ENCODE results near the gene DEFB124.
"Not testable (repeated sequence)": the region's sequence is repeated elsewhere in the genome, so short reads cannot be mapped to it uniquely, and the experiment has no call there.

DEFB124 gene, protein sequence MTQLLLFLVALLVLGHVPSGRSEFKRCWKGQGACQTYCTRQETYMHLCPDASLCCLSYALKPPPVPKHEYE

DNA sequence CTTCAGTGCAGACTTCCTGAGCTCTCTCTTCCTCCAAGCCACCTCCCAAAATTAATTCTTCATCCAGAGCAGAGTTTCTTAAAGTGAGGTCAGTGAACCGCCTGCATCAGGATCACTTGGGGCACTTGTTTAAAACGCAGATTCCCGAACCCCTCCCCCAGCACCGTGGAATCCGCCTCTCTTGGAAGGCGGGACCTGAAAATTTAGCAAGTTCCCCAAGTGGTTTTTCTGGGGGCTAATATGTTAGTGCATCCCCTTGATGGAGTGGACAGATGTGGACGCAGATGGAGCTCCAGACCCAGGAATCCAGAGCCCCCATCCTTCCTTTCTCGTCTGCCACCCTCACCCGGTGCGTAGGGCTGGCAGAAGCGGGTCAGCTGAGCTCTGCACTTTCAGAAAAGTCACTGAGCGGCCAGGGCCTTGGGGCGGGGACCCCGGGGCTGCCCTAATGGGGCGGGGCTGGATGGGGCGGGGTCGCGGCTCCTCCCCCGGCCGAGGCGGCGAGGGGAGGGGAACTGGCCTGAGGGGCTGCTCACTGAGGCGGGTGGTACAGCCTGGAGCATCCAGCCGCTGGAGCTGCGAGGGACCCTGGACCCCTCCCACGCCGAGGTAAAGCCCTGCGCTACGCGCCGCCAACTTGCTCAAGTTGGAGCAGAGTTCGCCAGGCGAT is at the start of gene DEFB124, which contains the start of gene REM1:
Gene DEFB124 (minus strand): TSS at position 370 of the 670 bp plus-strand sequence. CDS start 2,114 bp downstream, outside the sequence.
Gene REM1 (plus strand): TSS at position 531 of the 670 bp plus-strand sequence. CDS start 1,158 bp downstream, outside the sequence.
- no peak within 1 kb of the TSS for H3K4me3 ChIP-seq
- no peak within 1 kb of the TSS for H3K9ac ChIP-seq
- no peaks in the 10 kb centered on the region for H3K36me3 ChIP-seq
- no peak for TF ChIP-seq Cebpa-rat (IDR thresholded peaks at IDR 0.05)
- peaks cover 0 to 9% (median 0%) of the 10 kb centered on the region in 10 experiments; a peak in 4 of 20 replicates for H3K4me1 ChIP-seq
- H3K27me3 ChIP-seq: peaks cover 26 to 53% (median 43%) of the 10 kb centered on the region in 11 experiments
- H3K27ac ChIP-seq: no peak within 1 kb of the TSS
- peaks cover 0 to 33% (median 19%) of the 10 kb centered on the region in 11 experiments; a peak in 17 of 22 replicates for H3K9me3 ChIP-seq (replicated peaks in 1 of 11)
- no peaks in the 10 kb centered on the region for H4K20me1 ChIP-seq
- H3K4me2 ChIP-seq: peak within 1 kb of the TSS in 1 of 11 experiments; percentile 11; a peak in 3 of 22 replicates

DNA sequence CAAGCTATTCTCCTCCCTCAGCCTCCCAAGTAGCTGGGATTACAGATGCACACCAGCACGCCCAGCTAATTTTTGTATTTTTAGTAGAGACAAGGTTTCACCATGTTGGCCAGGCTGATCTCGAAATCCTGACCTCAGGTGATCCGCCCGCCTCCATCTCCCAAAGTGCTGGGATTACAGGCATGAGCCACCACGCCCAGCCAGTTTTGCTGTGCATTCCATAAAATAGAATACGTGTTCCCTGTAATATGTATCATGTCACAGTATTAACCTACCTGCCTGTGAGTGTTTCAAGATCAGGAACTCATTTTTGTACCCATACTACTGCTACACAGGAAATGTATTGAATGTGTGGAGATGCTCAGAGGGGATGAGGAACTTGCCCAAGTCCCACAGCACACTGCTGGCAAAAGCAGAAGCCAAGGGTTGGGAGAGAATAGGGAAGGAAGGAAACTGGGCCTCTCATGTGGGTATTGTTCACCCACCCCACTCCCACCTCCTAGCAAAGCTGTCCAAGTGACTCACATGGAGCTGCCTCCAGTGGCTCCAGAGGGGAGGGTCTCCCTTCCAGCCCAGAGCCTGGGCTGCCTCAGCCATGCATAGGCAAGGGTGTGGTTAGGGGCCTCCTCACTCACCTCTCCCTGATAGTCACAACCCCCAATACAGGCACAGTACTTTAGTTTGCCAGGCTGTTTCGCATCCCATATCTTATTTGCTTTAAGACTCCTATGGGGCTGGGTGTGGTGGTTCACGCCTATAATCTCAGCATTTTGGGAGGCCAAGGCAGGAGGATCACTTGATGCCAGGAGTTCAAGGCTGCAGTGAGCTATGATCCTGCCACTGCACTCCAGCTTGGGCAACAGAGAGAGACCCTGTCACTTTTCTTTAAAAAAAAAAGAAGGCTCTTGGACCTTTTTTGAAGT is 48.7 kb upstream of the DEFB124 start:
- Histone ChIP-seq H3K4me3 (peak overlapping the region in 4 of 10 experiments; percentile 7 to 27 (median 20); a peak in 2 of 20 replicates), H3K4me1 (peaks cover 23 to 77% (median 57%) of the 10 kb centered on the region in 10 experiments), H3K27me3 (no peaks in the 10 kb centered on the region), H3K9me3 (replicated peaks in 1 of 11) (no peaks in the 10 kb centered on the region), H3K27ac (peak overlapping the region; percentile 33 to 74 (median 68); a peak in 20 of 22 replicates), H3K9ac (peak overlapping the region in 10 of 11 experiments; percentile 21 to 62 (median 51); a peak in 14 of 22 replicates), H3K36me3 (peaks cover 48 to 93% (median 73%) of the 10 kb centered on the region in 11 experiments), H4K20me1 (peaks cover 11 to 100% (median 75%) of the 10 kb centered on the region in 11 experiments; a peak in 21 of 22 replicates), H3K4me2 (peak overlapping the region; percentile 56 to 96 (median 86))
- TF ChIP-seq Cebpa-rat (IDR thresholded peaks at IDR 0.05): no peak

DNA sequence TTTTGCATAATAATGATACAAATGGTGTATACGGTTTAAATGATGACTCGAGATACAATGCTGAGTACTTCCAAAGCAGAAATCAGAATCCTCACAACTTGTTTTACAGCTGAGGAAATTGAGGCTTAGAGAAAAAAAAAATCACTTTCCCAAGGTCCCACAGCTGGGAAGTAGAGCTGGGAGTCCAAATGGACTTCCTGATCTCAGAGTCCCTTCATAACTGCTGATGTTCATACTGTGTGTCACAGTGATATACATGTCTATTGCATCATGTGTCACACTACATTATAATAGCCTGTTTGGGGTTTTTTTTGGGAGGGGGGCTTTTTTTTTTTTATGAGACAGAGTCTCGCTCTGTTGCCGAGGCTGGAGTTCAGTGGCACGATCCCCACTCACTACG is 47.8 kb upstream of the DEFB124 start:
- Histone ChIP-seq H3K27me3 (no peaks in the 10 kb centered on the region), H4K20me1 (peaks cover 13 to 100% (median 81%) of the 10 kb centered on the region in 11 experiments; a peak in 21 of 22 replicates), H3K4me1 (peaks cover 23 to 84% (median 57%) of the 10 kb centered on the region in 10 experiments), H3K4me3 (peak overlapping the region in 2 of 10 experiments; percentile 7 to 24; a peak in 1 of 20 replicates), H3K9ac (peak overlapping the region in 8 of 11 experiments; percentile 22 to 62 (median 50); a peak in 10 of 22 replicates), H3K9me3 (replicated peaks in 1 of 11) (no peaks in the 10 kb centered on the region), H3K36me3 (peaks cover 40 to 92% (median 68%) of the 10 kb centered on the region in 11 experiments), H3K4me2 (peak overlapping the region; percentile 56 to 96 (median 86)), H3K27ac (peak overlapping the region in 10 of 11 experiments; percentile 33 to 74 (median 68); a peak in 18 of 22 replicates)
- TF ChIP-seq Cebpa-rat (IDR thresholded peaks at IDR 0.05): no peak

DNA sequence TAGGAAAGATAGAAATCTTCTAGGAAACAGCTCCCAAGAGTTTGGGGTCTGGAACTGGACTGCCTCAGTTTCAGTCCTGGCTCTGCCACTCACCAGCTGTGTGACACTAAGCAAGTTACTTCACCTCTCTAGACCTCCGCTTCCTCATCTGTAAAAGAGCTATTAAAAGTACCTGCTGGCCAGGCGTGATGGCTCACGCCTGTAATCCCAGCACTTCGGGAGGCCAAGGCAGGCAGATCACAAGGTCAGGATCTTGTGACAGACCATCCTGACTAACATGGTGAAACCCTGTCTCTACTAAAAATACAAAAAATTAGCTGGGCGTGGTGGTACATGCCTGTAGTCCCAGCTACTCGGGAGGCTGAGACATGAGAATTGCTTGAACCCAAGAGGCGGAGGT is 46.3 kb upstream of the DEFB124 start:
- Histone ChIP-seq H3K36me3 (peaks cover 27 to 90% (median 68%) of the 10 kb centered on the region in 11 experiments), H3K4me2 (peak overlapping the region in 7 of 11 experiments; percentile 23 to 96 (median 88); a peak in 14 of 22 replicates), H3K9ac (peak overlapping the region in 2 of 11 experiments; percentile 6 to 18; a peak in 2 of 22 replicates), H4K20me1 (peaks cover 18 to 100% (median 83%) of the 10 kb centered on the region in 11 experiments; a peak in 21 of 22 replicates), H3K27ac (peak overlapping the region in 10 of 11 experiments; percentile 9 to 70 (median 34); a peak in 14 of 22 replicates), H3K4me1 (peaks cover 37 to 98% (median 71%) of the 10 kb centered on the region in 10 experiments)
- H3K4me3 ChIP-seq; H3K9me3 ChIP-seq (replicated peaks in 1 of 11); H3K27me3 ChIP-seq: not testable (repeated sequence)

DNA sequence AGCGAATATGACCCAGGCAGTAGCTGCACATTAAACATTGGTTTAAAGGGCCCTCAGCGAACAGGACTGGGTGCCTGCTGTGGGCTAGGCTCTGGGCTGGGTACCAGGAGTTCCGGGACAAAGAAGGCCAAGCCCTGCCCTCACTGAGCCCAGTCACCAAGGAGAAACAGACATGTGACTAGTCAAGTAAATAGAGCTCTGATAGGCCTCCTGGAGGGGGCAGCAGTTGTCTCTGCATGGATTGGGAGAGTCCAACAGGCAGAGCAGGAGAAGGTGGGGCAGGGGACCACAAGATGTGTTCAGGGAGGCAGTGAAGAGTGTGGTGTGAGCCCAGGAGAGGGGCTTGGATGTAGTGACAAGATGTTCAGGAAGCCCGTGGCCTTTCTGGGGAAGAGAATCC is 42.4 kb upstream of the DEFB124 start:
- Histone ChIP-seq H3K9me3 (replicated peaks in 1 of 11) (no peaks in the 10 kb centered on the region), H3K9ac (peak overlapping the region in 7 of 11 experiments; percentile 5 to 91 (median 88); a peak in 9 of 22 replicates), H3K27me3 (no peaks in the 10 kb centered on the region), H3K36me3 (peaks cover 12 to 64% (median 57%) of the 10 kb centered on the region in 11 experiments; a peak in 21 of 22 replicates), H3K4me2 (peak overlapping the region; percentile 91 to 100 (median 96)), H3K27ac (peak overlapping the region in 7 of 11 experiments; percentile 2 to 89 (median 18); a peak in 7 of 22 replicates), H4K20me1 (peaks cover 18 to 79% (median 73%) of the 10 kb centered on the region in 11 experiments; a peak in 20 of 22 replicates), H3K4me1 (peaks cover 33 to 73% (median 59%) of the 10 kb centered on the region in 10 experiments), H3K4me3 (peak overlapping the region in 3 of 10 experiments; percentile 96 to 97 (median 97); a peak in 4 of 20 replicates)
- no peak for TF ChIP-seq Cebpa-rat (IDR thresholded peaks at IDR 0.05)

GRCh38 chr20:31516651-31517050 is 41.7 kb upstream of the DEFB124 start:
- H3K9ac ChIP-seq: peak overlapping the region in 9 of 11 experiments; percentile 86 to 92 (median 90); a peak in 13 of 22 replicates
- peaks cover 18 to 72% (median 65%) of the 10 kb centered on the region in 11 experiments; a peak in 20 of 22 replicates for H4K20me1 ChIP-seq

DNA sequence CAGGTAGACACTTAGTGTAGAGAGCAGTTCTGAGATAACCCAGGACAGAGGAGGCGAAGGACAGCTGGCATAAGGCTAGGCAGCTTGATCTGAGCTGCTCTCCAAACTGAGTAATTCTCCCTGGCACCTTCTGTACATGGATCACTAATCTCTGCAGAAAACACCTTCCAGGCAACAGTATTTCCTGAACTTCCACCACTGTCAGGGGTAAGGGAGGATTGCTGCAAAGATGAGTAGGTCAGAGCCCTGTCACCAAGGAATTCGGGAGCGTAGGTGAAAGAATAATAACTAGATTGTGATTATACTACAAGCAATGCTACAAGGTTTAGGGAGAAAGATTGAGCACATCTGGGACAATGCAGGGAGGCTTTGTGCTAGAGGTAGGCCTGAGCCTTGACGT is 41.2 kb upstream of the DEFB124 start:
- Histone ChIP-seq H3K27me3 (no peaks in the 10 kb centered on the region), H3K4me3 (peak overlapping the region; percentile 83 to 98 (median 95); a peak in 18 of 20 replicates), H3K4me1 (peaks cover 31 to 60% (median 47%) of the 10 kb centered on the region in 10 experiments), H3K4me2 (peak overlapping the region; percentile 91 to 100 (median 96)), H3K27ac (peak overlapping the region in 9 of 11 experiments; percentile 71 to 91 (median 87); a peak in 14 of 22 replicates), H3K9me3 (replicated peaks in 1 of 11) (no peaks in the 10 kb centered on the region), H4K20me1 (peaks cover 18 to 67% (median 60%) of the 10 kb centered on the region in 11 experiments; a peak in 20 of 22 replicates), H3K36me3 (peaks cover 12 to 56% (median 47%) of the 10 kb centered on the region in 11 experiments; a peak in 21 of 22 replicates), H3K9ac (peak overlapping the region; percentile 86 to 94 (median 90); a peak in 18 of 22 replicates)
- TF ChIP-seq Cebpa-rat (IDR thresholded peaks at IDR 0.05): no peak

More at GRCh38 chr20:31516651-31517050, 41.7 kb upstream of the DEFB124 start:
- Histone ChIP-seq H3K27ac (peak overlapping the region in 7 of 11 experiments; percentile 9 to 91 (median 79); a peak in 9 of 22 replicates), H3K4me2 (peak overlapping the region; percentile 91 to 100 (median 96)), H3K4me1 (peaks cover 32 to 65% (median 51%) of the 10 kb centered on the region in 10 experiments), H3K4me3 (peak overlapping the region in 7 of 10 experiments; percentile 1 to 98 (median 96); a peak in 9 of 20 replicates), H3K27me3 (no peaks in the 10 kb centered on the region), H3K36me3 (peaks cover 12 to 59% (median 52%) of the 10 kb centered on the region in 11 experiments; a peak in 21 of 22 replicates), H3K9me3 (replicated peaks in 1 of 11) (no peaks in the 10 kb centered on the region)
- TF ChIP-seq Cebpa-rat (IDR thresholded peaks at IDR 0.05): no peak
